NCI-H774 (cell line): ENCODE results near the gene NR3C1.

ENCODE experiments used
- DNase-seq: peaks from one replicate; lab custom pipeline; 2025; lab: John Stamatoyannopoulos, UW

Gene NR3C1

GRCh38 chr5:143403593-143404415 lies at the start of gene NR3C1:
Gene NR3C1, minus strand, starts transcription at chr5:143403686. Its CDS starts 2,847 bp downstream, at chr5:143400839.
- DNase-seq = peak; percentile 66

GRCh38 chr5:143449772-143450171 lies 46.3 kb upstream of the NR3C1 start:
- no peak for DNase-seq

- DNase-seq = no peak
Measured at GRCh38 chr5:143448518-143448917, 45.0 kb upstream of the NR3C1 start.

GRCh38 chr5:143447983-143448382 lies 44.5 kb upstream of the NR3C1 start:
- no peak for DNase-seq

GRCh38 chr5:143446535-143447226 lies 43.2 kb upstream of the NR3C1 start:
- DNase-seq = no peak

- no peak for DNase-seq
Measured at GRCh38 chr5:143445776-143446175, 42.3 kb upstream of the NR3C1 start.

GRCh38 chr5:143443330-143443729 lies 39.8 kb upstream of the NR3C1 start:
- no peak for DNase-seq

- no peak for DNase-seq
Measured at GRCh38 chr5:143442385-143442784, 38.9 kb upstream of the NR3C1 start.

- DNase-seq = peak; percentile 73
Measured at GRCh38 chr5:143440448-143441115, 37.1 kb upstream of the NR3C1 start.

- DNase-seq = no peak
Measured at GRCh38 chr5:143437666-143438273, 34.3 kb upstream of the NR3C1 start.

- DNase-seq = no peak
Measured at GRCh38 chr5:143436871-143437270, 33.4 kb upstream of the NR3C1 start.

GRCh38 chr5:143435210-143435657 lies 31.7 kb upstream of the NR3C1 start:
- no peak for DNase-seq

GRCh38 chr5:143434261-143435209 lies 31.0 kb upstream of the NR3C1 start:
- DNase-seq = peak; percentile 26

- no peak for DNase-seq
Measured at GRCh38 chr5:143433670-143434069, 30.2 kb upstream of the NR3C1 start.

- no peak for DNase-seq
Measured at GRCh38 chr5:143432658-143433239, 29.3 kb upstream of the NR3C1 start.

GRCh38 chr5:143431789-143432188 lies 28.3 kb upstream of the NR3C1 start:
- no peak for DNase-seq

- DNase-seq = no peak
Measured at GRCh38 chr5:143428738-143429420, 25.4 kb upstream of the NR3C1 start.

- no peak for DNase-seq
Measured at GRCh38 chr5:143428155-143428554, 24.7 kb upstream of the NR3C1 start.

GRCh38 chr5:143427122-143427735 lies 23.7 kb upstream of the NR3C1 start:
- DNase-seq = no peak
